ENCODE results near the gene SH3PXD2A.

Gene SH3PXD2A

DNA sequence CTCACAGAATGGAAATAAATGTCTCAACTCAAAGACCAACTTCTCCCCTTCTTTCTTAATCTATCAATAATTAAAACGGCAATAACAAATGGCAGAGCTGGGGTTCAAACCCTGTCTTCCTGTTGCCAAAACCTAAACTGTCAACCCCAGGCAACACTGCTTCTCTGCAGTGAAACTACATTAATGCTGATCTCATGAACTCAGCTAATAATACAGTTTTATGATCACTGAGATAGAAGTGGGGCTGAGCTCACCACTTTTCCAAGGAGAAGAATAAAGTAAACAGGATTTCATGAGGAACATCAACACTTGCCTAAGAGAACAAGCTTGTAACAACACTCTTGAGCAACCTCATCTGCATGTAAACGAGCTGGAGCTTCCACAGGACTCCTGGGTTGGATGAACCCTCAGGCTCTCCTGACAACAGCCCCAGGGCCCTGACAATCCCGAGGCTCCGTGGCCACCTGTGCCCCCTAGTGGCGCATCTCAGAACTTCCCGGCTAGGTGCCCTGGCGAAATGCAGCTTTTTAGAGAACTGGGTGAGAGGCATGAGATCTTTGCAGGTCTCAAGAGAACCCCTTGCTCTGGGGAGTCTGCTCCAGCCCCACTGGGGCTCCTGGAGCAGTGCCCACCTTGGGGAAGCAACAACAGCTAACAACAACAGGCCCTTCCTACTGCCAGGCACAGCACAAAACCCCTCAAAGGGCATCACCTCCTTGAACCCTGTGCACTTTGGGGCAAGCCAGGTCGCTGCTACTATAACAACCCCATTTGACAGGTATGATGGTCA, 169.3 kb downstream of the SH3PXD2A start:
- peak; percentile 59 to 65 (median 64) for DNase-seq (ENCODE audit: low read depth in 3 of 3)

- no peak for DNase-seq (ENCODE audit: low read depth in 3 of 3)
These were observed 171.5 kb downstream of the SH3PXD2A start for GRCh38 chr10:103683851-103684250.

DNA sequence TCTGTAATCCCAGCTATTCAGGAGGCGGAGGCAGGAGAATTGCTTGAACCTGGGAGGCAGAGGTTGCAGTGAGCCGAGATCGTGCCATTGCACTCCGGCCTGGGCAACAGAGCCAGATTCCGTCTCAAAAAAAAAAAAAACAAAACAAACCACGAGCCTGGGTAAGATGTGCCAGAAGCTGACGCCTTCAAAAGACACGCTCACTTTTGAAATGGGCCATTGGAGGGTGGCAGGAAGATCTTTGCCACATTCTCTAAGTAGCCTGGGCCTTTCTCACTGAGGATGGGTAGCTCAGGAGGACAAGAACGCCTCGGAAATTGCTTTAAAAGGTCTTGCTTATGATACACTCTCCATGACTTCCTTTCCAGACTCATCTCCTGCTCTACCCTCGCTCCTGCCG, 172.7 kb downstream of the SH3PXD2A start:
- DNase-seq (ENCODE audit: low read depth in 3 of 3): no peak

GRCh38 chr10:103681617-103682399, 173.6 kb downstream of the SH3PXD2A start:
- no peak for DNase-seq (ENCODE audit: low read depth in 3 of 3)

GRCh38 chr10:103680869-103681236, 174.5 kb downstream of the SH3PXD2A start:
- no peak for DNase-seq (ENCODE audit: low read depth in 3 of 3)

DNA sequence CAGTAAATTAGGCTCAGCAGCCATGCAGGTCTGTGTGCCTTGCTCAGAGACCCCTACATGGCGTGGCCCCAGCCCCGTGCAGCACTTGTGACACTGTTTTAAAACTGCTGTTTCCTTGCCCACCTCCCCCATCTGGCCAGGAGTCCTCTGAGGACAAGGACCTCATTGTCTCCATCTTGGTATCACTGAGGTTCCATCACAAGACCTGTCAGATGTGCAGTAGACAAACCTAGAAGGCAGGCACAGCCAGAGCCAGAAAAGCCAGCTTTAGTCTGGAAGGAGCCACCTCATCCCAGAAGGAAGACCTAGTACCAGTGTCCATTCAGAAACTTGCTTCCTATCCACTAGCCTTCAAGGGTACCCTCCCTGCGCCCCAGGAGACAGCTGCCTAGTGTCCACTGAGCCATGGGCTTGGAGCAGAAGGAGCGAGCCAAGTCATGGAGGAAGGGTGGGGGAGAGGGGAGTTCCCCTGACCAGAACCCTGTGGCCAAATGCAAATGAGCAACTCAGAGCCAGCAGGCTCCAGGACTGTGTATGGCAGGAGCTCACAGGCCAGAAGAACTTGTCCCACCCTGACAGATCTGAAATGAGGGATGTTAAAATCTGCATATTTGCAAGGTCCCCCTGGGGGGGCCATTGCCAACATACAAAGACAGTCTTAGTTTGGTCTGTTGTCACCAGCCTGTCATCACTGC, 176.1 kb downstream of the SH3PXD2A start:
- DNase-seq (ENCODE audit: low read depth in 3 of 3): no peak

- DNase-seq (ENCODE audit: low read depth in 3 of 3): peak; percentile 59 to 76 (median 71)
These were observed 177.2 kb downstream of the SH3PXD2A start for GRCh38 chr10:103678178-103678526.

DNA sequence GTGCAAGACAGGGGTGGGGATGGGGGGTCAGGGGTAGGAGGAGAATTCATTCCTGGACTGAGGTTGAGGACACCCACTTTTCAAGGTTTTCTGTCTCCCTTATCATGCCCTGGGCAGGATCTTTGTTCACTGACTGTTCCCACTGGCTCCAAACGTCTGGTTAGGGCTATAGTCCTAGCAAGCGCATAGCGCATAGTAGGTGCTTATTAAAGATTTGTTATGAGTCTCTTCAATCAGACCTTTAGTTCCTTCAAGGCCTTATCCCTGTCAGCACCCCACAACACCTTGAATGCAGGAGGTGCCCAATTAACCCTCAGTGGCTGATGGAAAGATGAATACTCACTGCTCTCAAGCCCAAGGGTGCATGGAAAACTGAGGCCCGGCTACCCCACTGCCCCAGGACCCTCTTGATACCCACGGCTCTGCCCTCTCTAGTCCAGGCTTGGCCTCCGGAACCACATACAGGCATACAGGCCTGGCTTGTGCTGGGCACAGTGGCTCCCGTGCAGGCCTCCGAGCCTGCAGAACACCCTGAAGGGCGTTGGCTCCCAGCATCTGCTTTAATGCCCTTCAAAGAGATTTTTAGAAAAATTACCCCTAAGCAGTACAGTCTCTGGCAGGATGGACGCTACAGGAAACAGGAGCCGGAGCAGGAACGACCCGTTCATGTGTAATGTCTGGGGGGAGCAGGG, 177.7 kb downstream of the SH3PXD2A start:
- DNase-seq (ENCODE audit: low read depth in 3 of 3): no peak

- no peak for DNase-seq (ENCODE audit: low read depth in 3 of 3)
These were observed 178.4 kb downstream of the SH3PXD2A start for GRCh38 chr10:103676851-103677417.

DNA sequence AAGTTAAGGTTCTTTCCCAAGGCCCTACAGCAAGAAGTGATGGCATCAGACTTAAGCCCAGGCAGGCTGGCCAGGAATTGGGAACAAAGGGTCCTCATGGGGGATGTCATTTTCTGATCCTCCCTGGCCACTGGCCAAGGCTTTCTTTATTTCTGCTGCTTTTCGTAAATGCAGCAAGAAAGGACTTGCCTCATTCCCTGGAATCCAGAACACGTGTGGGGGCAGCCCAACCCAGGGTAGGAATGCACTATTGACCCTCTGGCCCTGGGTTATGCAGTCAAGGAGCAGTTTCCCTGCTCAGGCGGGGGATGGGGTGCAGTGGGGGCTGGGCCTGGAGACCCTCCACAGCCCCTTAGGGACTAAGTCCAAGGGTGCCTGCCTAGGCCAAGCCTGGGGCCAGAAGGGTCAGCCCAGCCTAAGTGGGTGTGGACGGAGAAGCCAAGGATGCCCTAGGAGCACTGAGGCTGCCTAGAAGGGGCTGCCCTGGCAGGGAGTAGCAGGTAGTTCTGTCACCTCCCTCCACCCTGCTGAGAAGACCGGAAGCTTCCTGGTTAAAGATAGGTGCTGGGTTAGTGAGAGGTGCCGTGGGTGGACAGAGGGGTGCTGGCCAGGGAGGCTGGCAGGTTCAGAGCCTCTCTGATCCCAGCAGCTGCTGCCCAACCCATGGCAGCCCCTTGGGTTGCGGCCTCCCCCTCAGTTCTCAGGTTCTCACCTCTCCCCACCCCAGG, 179.2 kb downstream of the SH3PXD2A start:
- DNase-seq (ENCODE audit: low read depth in 3 of 3): no peak

DNA sequence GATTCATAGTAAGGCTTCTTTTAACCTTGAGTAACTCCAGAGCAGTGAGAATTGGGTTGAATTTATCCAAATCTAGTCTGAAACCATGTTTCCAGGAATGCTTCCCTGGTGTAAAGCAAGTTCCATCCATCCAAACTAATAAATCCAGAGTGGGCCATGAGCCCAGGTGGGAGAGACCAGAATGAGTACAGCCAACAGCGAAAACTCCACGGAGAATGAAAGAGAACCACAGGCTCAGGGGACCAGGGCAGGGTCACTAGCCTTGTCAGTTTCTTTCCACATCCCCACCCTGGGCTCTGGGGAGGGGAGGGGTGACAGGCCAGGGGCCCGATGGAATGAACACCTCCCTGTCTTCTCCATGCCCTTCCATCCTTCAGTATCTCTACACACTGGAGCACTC, 181.8 kb downstream of the SH3PXD2A start:
- no peak for DNase-seq (ENCODE audit: low read depth in 3 of 3)

- DNase-seq (ENCODE audit: low read depth in 3 of 3): no peak
These were observed 183.0 kb downstream of the SH3PXD2A start for GRCh38 chr10:103672345-103672744.

GRCh38 chr10:103671126-103671895, 184.1 kb downstream of the SH3PXD2A start:
- DNase-seq (ENCODE audit: low read depth in 3 of 3): no peak

GRCh38 chr10:103669944-103670343, 185.4 kb downstream of the SH3PXD2A start:
- DNase-seq (ENCODE audit: low read depth in 3 of 3): no peak

DNA sequence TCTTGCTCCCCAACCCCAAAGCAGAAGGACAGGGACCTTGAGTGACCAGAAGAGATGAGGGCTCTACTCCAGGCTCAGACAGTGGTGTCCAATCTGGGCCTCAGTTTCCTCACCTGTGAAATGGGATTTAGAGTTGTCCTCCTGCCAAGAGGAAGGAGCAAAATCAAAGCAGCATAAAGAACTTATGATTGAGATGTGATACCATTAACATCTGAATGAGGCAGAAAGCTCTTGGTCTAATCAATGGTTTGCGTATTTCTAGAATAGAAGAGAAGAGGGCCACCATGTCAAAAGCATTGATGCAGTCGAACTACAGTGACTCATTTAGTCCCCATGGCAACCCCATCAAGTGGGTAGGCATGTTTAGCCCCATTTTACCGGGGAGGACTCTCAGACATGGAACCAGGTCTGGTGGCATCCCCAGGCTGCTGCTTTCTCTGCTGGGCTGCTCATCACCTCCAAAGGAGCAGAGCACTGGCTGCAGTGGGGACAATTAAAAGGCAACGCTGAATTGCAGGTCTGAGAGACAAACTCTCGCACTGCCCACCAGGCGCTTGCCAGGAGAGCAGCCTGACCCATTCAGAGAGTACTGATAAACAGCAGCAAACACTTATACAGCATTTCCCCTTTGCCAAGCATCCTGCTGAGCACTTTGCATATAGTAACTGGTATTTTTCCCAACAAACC, 186.0 kb downstream of the SH3PXD2A start:
- no peak for DNase-seq (ENCODE audit: low read depth in 3 of 3)

- no peak for DNase-seq (ENCODE audit: low read depth in 3 of 3)
These were observed 186.8 kb downstream of the SH3PXD2A start for GRCh38 chr10:103668351-103669242.

DNA sequence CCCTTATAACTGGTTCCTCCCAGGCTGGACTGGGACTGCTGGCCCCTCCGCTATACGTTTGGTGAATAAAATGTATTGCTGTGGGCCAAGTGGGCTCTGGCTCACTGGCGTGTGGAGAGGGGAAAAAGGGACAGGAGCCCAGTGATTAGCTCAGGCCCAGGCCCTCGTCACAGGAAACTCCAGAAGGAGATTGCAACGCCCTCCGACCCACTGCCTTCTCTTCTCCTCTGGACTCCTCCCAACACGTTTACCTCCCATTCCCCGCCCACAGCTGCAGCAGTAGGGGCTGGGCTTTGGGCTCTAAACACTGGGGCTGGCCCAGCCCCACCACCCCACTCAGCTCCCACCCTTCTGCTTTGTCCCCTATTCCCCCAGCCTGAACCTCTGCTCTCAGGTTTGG, 188.0 kb downstream of the SH3PXD2A start:
- DNase-seq (ENCODE audit: low read depth in 3 of 3): no peak

GRCh38 chr10:103666762-103667150, 188.6 kb downstream of the SH3PXD2A start:
- no peak for DNase-seq (ENCODE audit: low read depth in 3 of 3)

Data from stimulated activated CD4-positive, alpha-beta T cell treated with anti-CD3 and anti-CD28 coated beads, TNF-alpha, amount 100 ng/mL, for 4 hours (primary cell).